SU-DHL-6 (cell line): ENCODE data around the gene ATP6V0B.

ENCODE experiments used
- EZH2phosphoT487 ChIP-seq: fragments of 200-600 bp; sonication (generic), shearing (Covaris generic); conservative IDR thresholded peaks from 2 replicates; pipeline ENCODE4 v1.6.1; 2018; ENCODE audit warnings: mild to moderate bottlenecking, antibody characterized with exemption, low read length, moderate library complexity, mixed read lengths
- TF ChIP-seq, protein P1 (sequence below): fragments of 200-600 bp; sonication (generic); IDR thresholded peaks from one replicate; pipeline ENCODE4 v1.5.1; 2017; ENCODE audit warnings: antibody characterized with exemption, mild to moderate bottlenecking, low read length, moderate library complexity; ENCODE audit not compliant: insufficient read depth, poor library complexity, severe bottlenecking

DNA sequence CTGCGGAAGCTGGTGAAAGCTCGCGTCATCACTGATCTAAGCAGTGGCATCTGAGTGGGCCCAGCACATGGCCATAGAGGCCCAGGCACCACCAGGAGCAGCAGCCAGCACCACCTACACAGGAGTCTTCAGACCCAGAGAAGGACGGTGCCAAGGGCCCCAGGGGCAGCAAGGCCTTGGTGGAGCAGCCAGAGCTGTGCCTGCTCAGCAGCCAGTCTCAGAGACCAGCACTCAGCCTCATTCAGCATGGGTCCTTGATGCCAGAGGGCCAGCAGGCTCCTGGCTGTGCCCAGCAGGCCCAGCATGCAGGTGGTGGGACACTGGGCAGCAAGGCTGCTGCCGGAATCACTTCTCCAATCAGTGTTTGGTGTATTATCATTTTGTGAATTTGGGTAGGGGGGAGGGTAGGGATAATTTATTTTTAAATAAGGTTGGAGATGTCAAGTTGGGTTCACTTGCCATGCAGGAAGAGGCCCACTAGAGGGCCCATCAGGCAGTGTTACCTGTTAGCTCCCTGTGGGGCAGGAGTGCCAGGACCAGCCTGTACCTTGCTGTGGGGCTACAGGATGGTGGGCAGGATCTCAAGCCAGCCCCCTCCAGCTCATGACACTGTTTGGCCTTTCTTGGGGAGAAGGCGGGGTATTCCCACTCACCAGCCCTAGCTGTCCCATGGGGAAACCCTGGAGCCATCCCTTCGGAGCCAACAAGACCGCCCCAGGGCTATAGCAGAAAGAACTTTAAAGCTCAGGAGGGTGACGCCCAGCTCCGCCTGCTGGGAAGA, 44.4 kb upstream of the ATP6V0B start:
- TF ChIP-seq, protein P1, sequence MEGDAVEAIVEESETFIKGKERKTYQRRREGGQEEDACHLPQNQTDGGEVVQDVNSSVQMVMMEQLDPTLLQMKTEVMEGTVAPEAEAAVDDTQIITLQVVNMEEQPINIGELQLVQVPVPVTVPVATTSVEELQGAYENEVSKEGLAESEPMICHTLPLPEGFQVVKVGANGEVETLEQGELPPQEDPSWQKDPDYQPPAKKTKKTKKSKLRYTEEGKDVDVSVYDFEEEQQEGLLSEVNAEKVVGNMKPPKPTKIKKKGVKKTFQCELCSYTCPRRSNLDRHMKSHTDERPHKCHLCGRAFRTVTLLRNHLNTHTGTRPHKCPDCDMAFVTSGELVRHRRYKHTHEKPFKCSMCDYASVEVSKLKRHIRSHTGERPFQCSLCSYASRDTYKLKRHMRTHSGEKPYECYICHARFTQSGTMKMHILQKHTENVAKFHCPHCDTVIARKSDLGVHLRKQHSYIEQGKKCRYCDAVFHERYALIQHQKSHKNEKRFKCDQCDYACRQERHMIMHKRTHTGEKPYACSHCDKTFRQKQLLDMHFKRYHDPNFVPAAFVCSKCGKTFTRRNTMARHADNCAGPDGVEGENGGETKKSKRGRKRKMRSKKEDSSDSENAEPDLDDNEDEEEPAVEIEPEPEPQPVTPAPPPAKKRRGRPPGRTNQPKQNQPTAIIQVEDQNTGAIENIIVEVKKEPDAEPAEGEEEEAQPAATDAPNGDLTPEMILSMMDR = peak; percentile 27
- no peak for TF ChIP-seq EZH2phosphoT487
